HepG2 (cell line): ENCODE measurements around the gene MGARP. TPM values are rescaled to one million over a fixed set of nuclear protein-coding genes. Genes with fewer than 3 reads are reported as not detected.

Source experiments
- ATF1 ChIP-seq: IDR thresholded peaks from 2 replicates; pipeline ENCODE4 v1.6.1; 2016; ENCODE audit warnings: mild to moderate bottlenecking, control low read depth
- CBX2 ChIP-seq, 2 experiments: fragments of 200-600 bp in 1 of 2; sonication (generic); formaldehyde crosslinking in 1 of 2; IDR thresholded peaks; 2 replicates each; pipeline versions ENCODE4 v1.7.0 to v1.8.1; 2018 to 2022; ENCODE audit warnings: low read depth in 2 of 2, low read length in 1 of 2, mild to moderate bottlenecking in 1 of 2, missing genetic modification reagents in 1 of 2
- DRAP1 ChIP-seq: IDR thresholded peaks from 2 replicates; pipeline ENCODE4 v1.6.1; 2016; ENCODE audit warnings: missing genetic modification reagents, missing compliant biosample characterization
- ETV5 ChIP-seq: IDR thresholded peaks from 2 replicates; pipeline ENCODE4 v1.6.1; 2018; ENCODE audit warnings: missing biosample characterization, missing genetic modification reagents, inconsistent platforms, borderline replicate concordance
- HNF1A ChIP-seq, 2 experiments: sonication (generic) in 1 of 2; formaldehyde crosslinking in 1 of 2; IDR thresholded peaks; 2 replicates each; pipeline versions ENCODE4 v1.4.0 to v1.6.1; 2016 to 2020; ENCODE audit warnings: borderline replicate concordance in 1 of 2, low read depth in 1 of 2, mild to moderate bottlenecking in 1 of 2, missing genetic modification reagents in 1 of 2
- KLF11 ChIP-seq: IDR thresholded peaks from 2 replicates; pipeline ENCODE4 v1.6.1; 2016; ENCODE audit warnings: missing compliant biosample characterization
- NONO ChIP-seq, 2 experiments: fragments of 450-650 bp in 1 of 2; sonication (generic) in 1 of 2; formaldehyde crosslinking in 1 of 2; IDR thresholded peaks in 1 of 2; conservative IDR thresholded peaks in 1 of 2; 2 replicates each; pipeline versions ENCODE4 v1.6.1 to v1.8.0; 2017 to 2022; ENCODE audit warnings: mild to moderate bottlenecking in 1 of 2, missing genetic modification reagents in 1 of 2, moderate library complexity in 1 of 2
- RBFOX2 ChIP-seq: fragments of 200-400 bp; formaldehyde crosslinking; IDR thresholded peaks from 2 replicates; pipeline ENCODE4 v1.6.1; 2017; ENCODE audit warnings: low read depth, mild to moderate bottlenecking, low read length
- RNF219 ChIP-seq: sonication (generic); formaldehyde crosslinking; IDR thresholded peaks from 2 replicates; pipeline ENCODE4 v1.5.0; 2020; ENCODE audit warnings: mild to moderate bottlenecking, missing genetic modification reagents
- TSC22D2 ChIP-seq: sonication (generic); formaldehyde crosslinking; IDR thresholded peaks from 2 replicates; pipeline ENCODE4 v1.5.1; 2020; ENCODE audit warnings: missing genetic modification reagents, mild to moderate bottlenecking, borderline replicate concordance
- ZBTB46 ChIP-seq: sonication (generic); formaldehyde crosslinking; IDR thresholded peaks from 2 replicates; pipeline ENCODE4 v1.4.0; 2020; ENCODE audit warnings: mild to moderate bottlenecking, missing genetic modification reagents, borderline replicate concordance
- ZEB1 ChIP-seq: IDR thresholded peaks from 2 replicates; pipeline ENCODE4 v1.6.1; 2012; ENCODE audit warnings: mild to moderate bottlenecking, low read depth, inconsistent platforms; ENCODE audit not compliant: insufficient replicate concordance
- ZNF687 ChIP-seq: sonication (generic); formaldehyde crosslinking; IDR thresholded peaks from 2 replicates; pipeline ENCODE4 v1.5.1; 2020; ENCODE audit warnings: mild to moderate bottlenecking, missing genetic modification reagents, moderate library complexity
- polyA plus RNA-seq, 8 experiments: library from polyadenylated mRNA; depleted of rRNA in 3 of 8; stranded (reverse) in 7 of 8; unstranded in 1 of 8; fragments of >200 nt; fragmentation: Illumina TruSeq in 4 of 8; extraction: Trizol in 4 of 8; gene quantifications; 2 replicates each; pipeline versions ENCODE4 v1.2.1 to v1.2.3, GENCODE V29; 2011 to 2016; ENCODE audit warnings: low read depth in 4 of 8, missing spikeins in 1 of 8, mixed read lengths in 1 of 8; ENCODE audit not compliant: insufficient read depth in 1 of 8
- total RNA-seq, 5 experiments: library from RNA; depleted of rRNA; stranded (reverse); fragments of >200 nt; fragmentation: Illumina TruSeq; extraction: Trizol; gene quantifications; 2 replicates each; pipeline ENCODE4 v1.2.3, GENCODE V29; 2016; ENCODE audit warnings: low read depth in 1 of 5

Gene MGARP
- total and polyA plus RNA-seq, 2 of the 13 experiments (the other 11 are each of a cell fraction or from before 2014, with no cell fraction given): 0.11 to 0.13 TPM

GRCh38 chr4:139295206-139295941, 15.3 kb upstream of the MGARP start (continued):
- TF ChIP-seq HNF1A (IDR thresholded peaks at IDR 0.05; ENCODE audit: low read depth) (no peak), HNF1A (CRISPR knock-in tag; IDR thresholded peaks at IDR 0.05; ENCODE audit: borderline replicate concordance) (peak; percentile 62; the same call in 1 of the 2 replicates), KLF11 (CRISPR knock-in tag) (0 out of 2 replicates have a peak, but pooled peaks have one; percentile 54), RBFOX2 (peak; percentile 97), NONO (IDR thresholded peaks at IDR 0.05) (no peak), NONO (CRISPR knock-in tag; conservative IDR thresholded peaks at IDR 0.05) (peak; percentile 81; the same call in 1 of the 2 replicates), ATF1 (no peak), CBX2 (IDR thresholded peaks at IDR 0.05; ENCODE audit: low read depth, low read length) (no peak), CBX2 (CRISPR knock-in tag; IDR thresholded peaks at IDR 0.05; ENCODE audit: low read depth) (no peak), ZBTB46 (CRISPR knock-in tag) (no peak), ZNF687 (CRISPR knock-in tag) (peak; percentile 96), RNF219 (CRISPR knock-in tag) (no peak), ETV5 (peak; percentile 100), DRAP1 (CRISPR knock-in tag) (peak; percentile 59; the same call in 1 of the 2 replicates), TSC22D2 (CRISPR knock-in tag) (peak; percentile 38; the same call in 1 of the 2 replicates), ZEB1 (no peak)
